NCI-H524 (cell line): ENCODE results near the gene CMIP.

Source experiments
- DNase-seq, 2 experiments: peaks; one replicate each; lab custom pipeline; 2025; lab: John Stamatoyannopoulos, UW

Gene CMIP

GRCh38 chr16:81447383-81448101 is 2.9 kb downstream of the CMIP start:
- DNase-seq = peak in 1 of 2 experiments; percentile 46

DNA sequence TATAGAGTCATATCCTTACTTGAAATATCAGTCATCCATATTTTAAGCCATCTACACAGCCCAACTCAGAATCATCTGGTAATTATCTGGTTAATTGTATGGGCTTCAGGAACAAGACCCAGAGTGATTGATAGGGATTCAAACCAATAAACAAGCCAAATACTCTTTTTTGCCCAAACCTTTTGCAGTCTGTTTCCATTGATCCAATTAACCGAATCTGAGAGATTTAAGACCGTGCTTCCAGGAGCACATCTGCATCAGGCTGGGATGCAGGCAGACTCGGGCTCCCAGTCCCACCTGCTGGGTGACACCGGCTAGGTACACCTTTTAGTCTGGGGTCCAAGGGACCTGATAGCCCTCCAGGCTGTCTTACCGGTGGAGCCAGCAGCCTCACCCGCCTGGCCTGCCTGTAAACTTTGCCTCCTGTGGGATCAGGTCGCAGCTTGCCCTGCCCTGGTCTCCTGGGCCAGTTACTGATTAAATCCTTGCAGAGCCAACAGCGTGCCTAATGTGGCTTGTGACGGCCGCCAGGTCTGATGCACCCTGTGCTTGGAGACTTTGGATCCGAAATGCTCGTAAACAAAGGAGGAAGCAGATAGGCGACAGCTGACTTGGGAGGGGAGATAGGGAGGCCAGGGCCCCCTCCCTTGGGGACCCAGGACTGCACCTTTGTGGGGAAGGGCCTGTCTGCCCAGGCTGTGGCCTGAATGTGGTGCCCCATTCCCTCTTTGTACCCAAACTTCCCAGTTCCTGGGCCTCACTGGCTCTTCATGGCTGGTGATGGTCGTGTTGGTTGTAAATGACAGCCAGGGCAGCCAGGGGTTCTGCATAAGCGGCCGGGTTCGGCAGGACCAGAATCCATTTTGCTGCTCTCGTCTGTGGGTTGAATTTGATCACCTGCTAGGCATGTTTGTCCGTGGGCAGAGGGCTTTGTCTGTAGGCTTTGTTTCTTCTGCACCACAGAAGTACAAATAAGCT is 3.8 kb downstream of the CMIP start:
- DNase-seq = no peak

DNA sequence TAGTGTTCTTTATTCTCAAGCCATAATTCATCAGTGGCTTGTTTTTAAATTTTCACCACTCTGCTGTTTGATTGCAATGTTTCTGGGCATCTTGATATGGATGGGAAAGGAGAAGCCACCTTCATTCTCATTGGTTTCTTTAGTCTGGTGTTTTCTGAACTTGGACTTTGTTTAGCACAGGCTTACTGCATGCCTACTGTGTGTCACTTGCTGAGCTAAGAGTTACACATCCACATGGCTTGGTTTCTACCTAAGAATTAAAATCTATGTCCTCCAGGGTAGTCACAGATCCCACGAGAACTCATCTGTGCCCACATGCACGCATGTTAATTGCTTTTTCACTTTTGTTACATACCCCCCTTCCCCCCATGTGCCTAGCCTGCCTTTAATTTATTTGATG is 4.6 kb downstream of the CMIP start:
- no peak for DNase-seq

DNA sequence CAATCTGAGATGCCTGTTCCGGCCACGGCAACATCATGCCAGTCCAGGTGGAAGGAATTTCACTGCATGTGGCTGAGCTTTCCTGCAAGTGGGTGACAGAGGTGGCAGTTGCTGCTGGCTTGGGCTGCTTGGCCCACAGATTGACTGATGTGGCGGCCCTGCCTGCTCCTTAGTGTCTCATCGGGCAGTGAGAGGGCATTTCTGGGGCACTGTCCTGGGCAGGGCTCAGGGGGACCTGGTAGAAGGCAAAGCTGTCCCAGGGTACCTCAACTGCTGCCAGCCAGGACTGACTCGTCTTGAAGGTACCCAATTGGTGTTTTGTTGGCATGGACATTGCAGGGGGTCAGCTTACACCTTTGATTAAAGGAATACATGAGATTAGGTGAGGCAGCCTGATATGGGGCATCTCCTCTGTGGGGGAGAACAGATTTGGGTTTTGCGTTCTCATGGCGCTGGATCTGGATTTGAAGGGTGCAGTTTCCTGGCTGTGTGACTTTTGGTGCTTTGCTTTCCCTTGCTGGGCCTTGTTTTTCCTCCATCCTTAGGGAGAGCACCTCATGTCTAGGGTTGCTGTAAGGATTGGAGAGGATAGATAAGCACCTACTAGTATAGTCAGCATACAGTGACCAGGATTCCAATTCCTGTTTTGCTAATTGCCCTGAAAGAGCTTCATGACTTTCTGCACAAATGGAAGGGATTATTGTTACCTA is 5.4 kb downstream of the CMIP start:
- no peak for DNase-seq

- no peak for DNase-seq
These were observed 6.3 kb downstream of the CMIP start for GRCh38 chr16:81450783-81451491.

DNA sequence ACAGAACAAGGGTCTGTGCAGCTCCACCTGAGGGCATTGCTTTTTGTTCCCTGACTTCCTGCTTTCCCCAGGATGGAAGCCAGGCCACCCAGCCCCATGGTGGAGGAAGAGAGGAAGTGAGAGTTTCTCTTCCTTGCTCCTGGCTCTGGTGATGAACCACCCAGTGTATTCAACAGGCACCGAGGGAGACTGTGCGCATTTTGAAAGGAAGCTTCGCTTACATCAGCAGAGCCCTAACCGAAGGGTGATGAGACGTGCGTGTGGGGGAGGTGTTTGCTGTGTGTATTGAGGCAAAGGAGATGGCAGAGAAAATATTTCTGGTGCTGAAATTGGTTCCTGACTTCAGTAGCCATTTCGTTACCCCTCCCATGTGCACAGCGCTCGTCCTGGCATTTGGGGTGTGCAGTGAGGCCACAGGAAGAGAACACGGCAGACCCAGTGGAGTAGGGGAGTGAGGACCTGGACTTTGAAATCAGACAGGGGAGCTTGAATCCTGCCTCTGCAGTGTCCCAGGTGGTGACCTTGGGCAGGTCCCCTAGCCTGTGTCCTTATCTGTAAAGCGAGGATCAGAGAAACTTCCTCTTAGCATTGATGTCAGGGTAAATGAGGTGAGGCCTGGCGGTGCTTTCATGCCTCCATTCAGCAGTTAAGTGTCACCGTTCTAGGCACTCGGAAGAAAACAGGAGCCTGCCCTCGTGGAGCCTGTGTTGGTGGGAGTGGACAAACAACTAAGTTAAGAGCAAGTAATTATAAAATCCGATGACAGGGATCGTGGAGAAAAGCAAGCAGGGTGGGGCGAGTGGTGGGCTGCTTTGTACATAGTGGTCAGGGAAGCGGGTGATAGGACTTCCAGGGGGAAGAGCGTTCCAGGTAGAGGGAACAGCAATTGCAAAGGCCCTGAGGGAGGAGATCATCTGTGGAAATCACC is 7.4 kb downstream of the CMIP start:
- no peak for DNase-seq

DNA sequence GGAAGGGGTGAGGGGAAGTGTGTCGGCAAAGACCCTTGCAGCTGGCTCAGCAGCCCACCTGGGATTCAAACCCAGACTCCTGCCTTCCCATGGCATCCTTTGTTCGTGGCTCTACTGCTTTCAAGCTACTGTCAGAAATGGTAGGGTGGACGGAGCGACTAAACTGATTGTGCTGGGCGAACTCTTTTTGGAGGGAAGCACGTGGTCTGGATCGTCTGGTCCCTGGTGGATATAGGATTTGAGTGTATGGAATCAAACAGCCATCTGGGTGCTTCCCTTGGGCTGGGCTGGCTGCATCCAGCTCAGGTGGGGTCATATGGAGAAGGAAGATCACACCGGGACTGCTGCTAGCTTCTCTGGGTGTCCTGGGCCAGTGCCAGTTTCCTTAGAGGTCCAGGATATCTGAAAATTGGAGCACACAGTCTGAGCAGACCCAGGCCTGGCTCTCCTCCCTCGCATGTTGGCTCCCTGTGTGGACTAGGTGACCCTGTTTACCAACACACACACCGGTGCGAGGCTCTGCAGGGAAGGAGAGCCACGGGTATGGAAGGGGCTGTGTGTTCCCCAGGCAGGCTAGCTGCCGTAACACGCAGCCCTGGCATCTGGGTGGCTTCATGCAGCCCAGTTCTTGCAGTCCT is 8.6 kb downstream of the CMIP start:
- DNase-seq = no peak

GRCh38 chr16:81454044-81454443 is 9.4 kb downstream of the CMIP start:
- no peak for DNase-seq

DNA sequence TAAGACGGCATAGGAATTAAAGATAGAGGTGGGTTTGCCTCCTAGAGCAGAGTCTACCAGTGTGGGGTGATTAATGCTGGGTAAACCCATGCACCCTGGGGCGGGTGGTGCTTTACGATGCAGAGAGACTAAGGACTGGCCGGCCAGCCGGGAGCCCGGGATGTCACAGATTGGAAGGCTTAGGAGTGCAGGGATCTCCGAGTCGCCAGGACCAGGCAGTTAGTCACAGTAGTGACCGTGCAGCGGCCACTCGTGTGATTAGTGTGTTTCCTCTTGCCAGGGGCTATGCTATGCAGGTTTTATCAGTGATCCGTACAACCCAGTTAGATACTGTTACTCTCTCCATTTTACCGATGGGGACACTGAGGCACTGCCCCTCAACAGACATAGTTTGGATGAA is 10.4 kb downstream of the CMIP start:
- no peak for DNase-seq

- no peak for DNase-seq
These were observed 11.3 kb downstream of the CMIP start for GRCh38 chr16:81455720-81456494.

GRCh38 chr16:81456523-81457325 is 12.1 kb downstream of the CMIP start:
- DNase-seq = no peak

- DNase-seq = no peak
These were observed 12.9 kb downstream of the CMIP start for GRCh38 chr16:81457326-81458133.

- no peak for DNase-seq
These were observed 13.6 kb downstream of the CMIP start for GRCh38 chr16:81458149-81458669.

DNA sequence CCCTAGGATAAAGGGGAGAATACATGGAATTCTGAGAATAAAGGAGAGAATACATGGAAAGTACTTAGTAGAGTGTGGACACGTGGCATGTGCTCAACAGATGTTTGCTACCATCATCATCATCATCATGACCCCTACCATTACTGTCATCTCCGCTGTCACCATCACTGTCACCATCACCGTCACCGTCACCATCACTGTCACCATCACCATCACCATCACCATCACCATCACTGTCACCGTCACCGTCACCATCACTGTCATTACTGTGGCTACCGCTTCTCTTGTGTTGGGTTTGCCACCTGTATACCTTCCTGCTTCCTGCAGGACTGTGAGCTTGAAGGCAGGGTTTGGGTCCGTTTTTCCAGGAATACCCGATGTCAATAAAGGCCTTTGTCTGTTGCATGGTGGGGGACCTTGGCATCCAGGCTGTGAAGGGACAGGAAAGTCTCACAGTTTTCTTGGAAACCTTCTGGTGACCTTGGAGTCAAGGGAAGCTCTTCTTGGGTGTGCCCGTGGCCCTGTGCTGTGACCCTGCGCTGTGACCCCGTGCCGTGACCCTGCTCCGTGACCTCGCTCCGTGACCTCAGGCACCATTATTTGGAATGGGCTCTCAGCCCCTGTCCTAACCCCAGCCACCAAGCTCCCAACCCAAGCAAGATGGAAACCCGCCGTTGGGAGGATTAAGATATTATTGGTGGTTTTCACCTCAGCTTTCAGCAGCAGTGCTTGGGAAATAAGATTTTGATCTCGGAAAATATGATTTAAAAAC is 14.4 kb downstream of the CMIP start:
- no peak for DNase-seq

DNA sequence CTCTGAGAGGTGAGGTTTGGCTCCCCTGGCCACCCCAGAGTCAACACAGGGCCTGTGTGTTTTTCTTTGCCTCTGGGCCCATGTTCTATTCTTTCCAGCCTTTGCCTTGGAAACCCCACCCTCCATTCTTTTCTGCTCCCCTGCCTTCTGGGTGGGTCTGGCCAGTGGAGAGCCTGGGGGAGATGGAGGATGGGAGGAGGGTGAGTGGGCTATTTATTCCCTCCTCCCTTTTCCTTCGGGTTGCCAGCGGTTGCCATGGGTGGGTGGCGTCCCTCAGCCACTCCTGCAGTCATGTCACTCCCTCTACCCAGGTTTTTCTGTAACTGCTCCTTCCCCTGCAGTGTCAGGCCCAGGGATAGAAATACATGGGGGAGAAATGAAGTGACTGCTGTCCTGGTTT is 15.5 kb downstream of the CMIP start:
- no peak for DNase-seq

DNA sequence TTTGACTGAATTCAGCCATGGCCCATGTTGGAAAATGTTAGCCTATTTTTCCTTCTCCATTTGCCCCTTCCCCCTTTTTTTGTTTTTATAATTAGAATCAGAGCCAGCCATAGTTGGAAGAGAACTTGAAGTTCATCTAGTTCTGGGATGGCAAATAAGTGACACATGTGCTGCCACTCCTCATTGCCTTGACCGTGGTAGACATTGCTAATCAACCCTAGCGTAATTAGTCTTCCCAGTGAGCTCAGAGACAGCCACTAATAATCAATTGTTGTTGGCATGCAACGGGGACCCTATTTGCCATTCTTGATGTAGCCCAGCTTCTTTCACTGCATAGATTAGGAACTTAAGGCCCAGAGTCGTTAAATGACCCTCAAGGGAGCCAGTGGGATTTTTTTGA is 16.6 kb downstream of the CMIP start:
- no peak for DNase-seq

DNA sequence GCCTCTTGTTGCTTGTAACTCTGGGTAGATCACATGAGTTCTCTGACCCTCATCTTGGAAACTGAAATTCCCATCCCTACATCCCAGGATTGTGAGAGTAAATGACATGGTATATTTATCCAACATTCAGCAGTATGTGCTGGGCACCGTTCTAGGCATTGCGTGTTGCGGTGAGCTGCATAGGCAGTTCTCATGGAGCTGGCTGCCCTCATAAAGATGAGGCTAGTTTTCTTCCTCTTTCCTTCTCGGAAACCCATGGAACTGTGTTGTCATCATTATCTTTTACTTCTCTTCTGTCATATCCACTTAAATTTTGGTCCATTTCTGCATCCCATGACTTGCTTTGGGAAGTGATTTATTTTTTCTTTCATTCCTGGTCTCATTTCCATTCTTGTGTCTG is 17.2 kb downstream of the CMIP start:
- DNase-seq = no peak
